Astrocyte (in vitro differentiated cells and primary cell): ENCODE data around the gene AIMP2. TPM values are rescaled to one million over a fixed set of nuclear protein-coding genes. Genes with fewer than 3 reads are reported as not detected.

ENCODE experiments used
- DNase-seq: peaks from one replicate; pipeline ENCODE4 v3.0.0-alpha.2; 2010; ENCODE audit warnings: low read depth
- FAIRE-seq: peaks from 2 replicates; lab custom pipeline; 2011; peaks lifted over from hg19 to GRCh38; lab: Jason Lieb, UNC
- H2AFZ ChIP-seq: 2 replicates; pipeline ENCODE4 v1.6.0; 2012; ENCODE audit warnings: low read depth, low read length, inconsistent platforms
- H3K27ac ChIP-seq: 2 replicates; pipeline ENCODE4 v1.5.1; 2011; ENCODE audit warnings: low read depth, low read length, inconsistent platforms
- H3K27me3 ChIP-seq: 2 replicates; pipeline ENCODE4 v1.6.0; 2011; ENCODE audit warnings: low read length, inconsistent platforms; ENCODE audit not compliant: insufficient read depth
- H3K36me3 ChIP-seq: 2 replicates; pipeline ENCODE4 v1.5.1; 2011; ENCODE audit warnings: low read length, inconsistent platforms; ENCODE audit not compliant: insufficient read depth
- H3K4me1 ChIP-seq: 2 replicates; pipeline ENCODE4 v1.5.1; 2011; ENCODE audit warnings: low read length, inconsistent platforms; ENCODE audit not compliant: insufficient read depth
- H3K4me2 ChIP-seq: 2 replicates; pipeline ENCODE4 v1.6.0; 2012; ENCODE audit warnings: low read length, inconsistent platforms
- H3K4me3 ChIP-seq: 2 replicates; pipeline ENCODE4 v1.5.1; 2011; ENCODE audit warnings: low read depth, mild to moderate bottlenecking, low read length, inconsistent platforms; ENCODE audit not compliant: insufficient read depth
- H3K79me2 ChIP-seq: 2 replicates; pipeline ENCODE4 v1.6.0; 2012; ENCODE audit warnings: mild to moderate bottlenecking, low read length, inconsistent platforms; ENCODE audit not compliant: insufficient read depth
- H3K9ac ChIP-seq: 2 replicates; pipeline ENCODE4 v1.6.0; 2012; ENCODE audit warnings: mild to moderate bottlenecking, low read length, inconsistent platforms
- H3K9me3 ChIP-seq: 2 replicates; pipeline ENCODE4 v1.5.1; 2012; ENCODE audit warnings: low read depth, mild to moderate bottlenecking, low read length, inconsistent platforms; ENCODE audit not compliant: insufficient read depth
- H4K20me1 ChIP-seq: 2 replicates; pipeline ENCODE4 v1.6.0; 2012; ENCODE audit warnings: low read length, inconsistent platforms; ENCODE audit not compliant: insufficient read depth
- H3K27ac Mint-ChIP-seq: one replicate; pipeline ENCODE4 v1.8.0; 2021; ENCODE audit warnings: mild to moderate bottlenecking, mixed read lengths; ENCODE audit not compliant: unreplicated experiment
- H3K27me3 Mint-ChIP-seq: one replicate; pipeline ENCODE4 v1.8.0; 2021; ENCODE audit warnings: low read depth, mixed read lengths; ENCODE audit not compliant: unreplicated experiment
- H3K36me3 Mint-ChIP-seq: one replicate; pipeline ENCODE4 v1.8.0; 2021; ENCODE audit warnings: low read depth, mixed read lengths; ENCODE audit not compliant: unreplicated experiment
- H3K4me1 Mint-ChIP-seq: one replicate; pipeline ENCODE4 v1.8.0; 2021; ENCODE audit warnings: low read depth, mixed read lengths; ENCODE audit not compliant: unreplicated experiment
- H3K4me3 Mint-ChIP-seq: one replicate; pipeline ENCODE4 v1.8.0; 2021; ENCODE audit warnings: mild to moderate bottlenecking, moderate library complexity, mixed read lengths; ENCODE audit not compliant: unreplicated experiment
- H3K9me3 Mint-ChIP-seq: one replicate; pipeline ENCODE4 v1.8.0; 2021; ENCODE audit warnings: mild to moderate bottlenecking, mixed read lengths; ENCODE audit not compliant: unreplicated experiment
- CTCF ChIP-seq: IDR thresholded peaks from 2 replicates; pipeline ENCODE4 v1.5.1; 2011; ENCODE audit warnings: low read depth, mild to moderate bottlenecking, inconsistent platforms, low read length, moderate library complexity; ENCODE audit not compliant: insufficient read depth
- EZH2 ChIP-seq: IDR thresholded peaks from 2 replicates; pipeline ENCODE4 v1.6.1; 2012; ENCODE audit warnings: mild to moderate bottlenecking, low read length, inconsistent platforms; ENCODE audit not compliant: insufficient read depth
- total RNA-seq: library from RNA; stranded (reverse); gene quantifications from 2 replicates; pipeline ENCODE4 v1.2.1, GENCODE V29; 2021

AIMP2 gene
- total RNA-seq, 1 donor from 2014 or later, result 46.9 TPM

GRCh38 chr7:6020371-6021286 lies 11.6 kb downstream of the AIMP2 start:
- Histone ChIP-seq H3K4me1 (peaks cover 5% of the 10 kb centered on the region), H3K9ac (no peak overlapping the region), H3K9me3 (no peaks in the 10 kb centered on the region), H3K4me3 (no peak overlapping the region), H3K36me3 (peaks cover 49% of the 10 kb centered on the region), H4K20me1 (peaks cover 21% of the 10 kb centered on the region), H3K27ac (no peak overlapping the region), H2AFZ (no peak overlapping the region), H3K79me2 (peaks cover 5% of the 10 kb centered on the region), H3K4me2 (no peak overlapping the region), H3K27me3 (no peaks in the 10 kb centered on the region)
- H3K36me3 Mint-ChIP-seq, result peaks cover 41% of the 10 kb centered on the region
- FAIRE-seq (no peak), DNase-seq (no peak)
- no peak overlapping the region for H3K4me3 Mint-ChIP-seq
- peaks cover 9% of the 10 kb centered on the region for H3K4me1 Mint-ChIP-seq
- no peaks in the 10 kb centered on the region for H3K9me3 Mint-ChIP-seq
- H3K27ac Mint-ChIP-seq, result peak overlapping the region; percentile 66
- no peaks in the 10 kb centered on the region for H3K27me3 Mint-ChIP-seq
- TF ChIP-seq EZH2 (no peak), CTCF (no peak)

GRCh38 chr7:6022707-6023106 lies 13.6 kb downstream of the AIMP2 start:
- Mint-ChIP-seq H3K9me3 (no peaks in the 10 kb centered on the region), H3K27ac (no peak overlapping the region), H3K4me1 (peaks cover 3% of the 10 kb centered on the region), H3K27me3 (no peaks in the 10 kb centered on the region), H3K4me3 (no peak overlapping the region), H3K36me3 (peaks cover 43% of the 10 kb centered on the region)
- DNase-seq (no peak), FAIRE-seq (no peak)
- no peak overlapping the region for H3K9ac ChIP-seq
- H3K4me1 ChIP-seq, result no peaks in the 10 kb centered on the region
- H3K27ac ChIP-seq, result no peak overlapping the region
- peaks cover 5% of the 10 kb centered on the region for H3K79me2 ChIP-seq
- no peak overlapping the region for H3K4me3 ChIP-seq
- TF ChIP-seq CTCF (no peak), EZH2 (no peak)
- no peak overlapping the region for H3K4me2 ChIP-seq
- H3K9me3 ChIP-seq, result no peaks in the 10 kb centered on the region
- H3K27me3 ChIP-seq, result no peaks in the 10 kb centered on the region
- H2AFZ ChIP-seq, result no peak overlapping the region
- peaks cover 51% of the 10 kb centered on the region for H3K36me3 ChIP-seq
- H4K20me1 ChIP-seq, result peaks cover 21% of the 10 kb centered on the region

- Histone ChIP-seq H3K36me3 (peaks cover 55% of the 10 kb centered on the region), H3K27ac (no peak overlapping the region), H3K9ac (no peak overlapping the region), H3K9me3 (no peaks in the 10 kb centered on the region), H3K4me3 (no peak overlapping the region), H2AFZ (no peak overlapping the region), H3K27me3 (no peaks in the 10 kb centered on the region), H3K79me2 (peaks cover 5% of the 10 kb centered on the region), H3K4me2 (no peak overlapping the region), H4K20me1 (peaks cover 21% of the 10 kb centered on the region), H3K4me1 (no peaks in the 10 kb centered on the region)
- H3K4me3 Mint-ChIP-seq, result no peak overlapping the region
- TF ChIP-seq CTCF, result no peak
- no peak for TF ChIP-seq EZH2
- H3K36me3 Mint-ChIP-seq, result peaks cover 45% of the 10 kb centered on the region
- FAIRE-seq, result no peak
- H3K4me1 Mint-ChIP-seq, result peaks cover 3% of the 10 kb centered on the region
- DNase-seq, result no peak
- peak overlapping the region; percentile 16 for H3K27ac Mint-ChIP-seq
- no peaks in the 10 kb centered on the region for H3K9me3 Mint-ChIP-seq
- H3K27me3 Mint-ChIP-seq, result no peaks in the 10 kb centered on the region
Measured at GRCh38 chr7:6023974-6024435, 14.9 kb downstream of the AIMP2 start.
